ENCODE data around the gene GOT1. TPM values are rescaled to one million over a fixed set of nuclear protein-coding genes. Genes with fewer than 3 reads are reported as not detected.

The GOT1 gene
- total RNA-seq, 4 donors from 2014 or later: 6.2 to 18.3 (median 11.7) TPM

- TF ChIP-seq CTCF (IDR thresholded peaks at IDR 0.05; ENCODE audit: low read depth): no peak
These were observed 2.5 kb upstream of the GOT1 start for GRCh38 chr10:99432881-99433280.

- no peak for TF ChIP-seq CTCF (IDR thresholded peaks at IDR 0.05; ENCODE audit: low read depth)
These were observed 1.6 kb upstream of the GOT1 start for GRCh38 chr10:99432047-99432446.

- no peak for TF ChIP-seq CTCF (IDR thresholded peaks at IDR 0.05; ENCODE audit: low read depth)
These were observed 851 bp upstream of the GOT1 start for GRCh38 chr10:99431190-99431760.

GRCh38 chr10:99430116-99430450 is 341 bp downstream of the GOT1 start:
- no peak for TF ChIP-seq CTCF (IDR thresholded peaks at IDR 0.05; ENCODE audit: low read depth)

- no peak for TF ChIP-seq CTCF (IDR thresholded peaks at IDR 0.05; ENCODE audit: low read depth)
These were observed 818 bp downstream of the GOT1 start for GRCh38 chr10:99429517-99430095.

GRCh38 chr10:99427566-99428190 is 2.7 kb downstream of the GOT1 start:
- TF ChIP-seq CTCF (IDR thresholded peaks at IDR 0.05; ENCODE audit: low read depth): no peak

GRCh38 chr10:99426689-99427088 is 3.7 kb downstream of the GOT1 start:
- no peak for TF ChIP-seq CTCF (IDR thresholded peaks at IDR 0.05; ENCODE audit: low read depth)
